ENCODE results near the gene SNX24. TPM values are rescaled to one million over a fixed set of nuclear protein-coding genes. Genes with fewer than 3 reads are reported as not detected.

Gene SNX24
- total RNA-seq, 1 experiment from 2014 or later: 13.9 TPM

DNA sequence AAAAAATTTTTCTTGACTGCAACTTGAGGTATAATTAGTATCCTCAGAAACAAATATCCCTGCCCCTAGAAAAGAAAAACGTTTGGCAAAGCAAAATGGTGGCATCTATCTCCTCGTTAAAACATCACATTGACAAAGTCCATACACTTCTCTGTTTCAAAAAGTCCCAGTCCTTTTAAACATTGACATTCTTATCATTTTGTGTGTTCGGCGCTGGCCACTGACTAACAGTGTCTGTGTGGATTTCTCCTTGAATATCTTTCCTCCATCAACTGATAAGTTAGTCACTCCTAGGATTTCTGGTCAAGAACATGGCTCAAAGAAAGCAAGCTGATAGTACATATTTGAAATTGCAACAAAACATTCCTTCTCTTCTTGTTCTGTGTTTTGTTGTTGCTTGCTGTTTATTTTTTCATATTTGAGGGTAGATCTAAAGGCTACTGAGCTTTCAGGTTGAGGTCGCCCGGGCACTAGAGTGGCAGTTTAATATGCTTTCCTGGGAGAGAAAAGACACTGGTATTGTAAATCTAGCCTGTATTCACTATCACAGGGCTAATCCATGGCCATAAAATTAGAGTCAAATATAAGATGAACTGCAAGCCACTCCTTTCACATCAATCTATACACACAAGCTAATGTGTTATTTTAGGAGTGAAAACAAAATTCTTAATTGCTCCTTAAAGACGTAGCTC, 199.7 kb downstream of the SNX24 start:
- Histone ChIP-seq H3K27me3 (ENCODE audit: insufficient read depth, low read length) (no peaks in the 10 kb centered on the region), H3K23me2 (ENCODE audit: insufficient read length, low read depth, low read length, poor library complexity, severe bottlenecking) (no peaks in the 10 kb centered on the region), H2AFZ (ENCODE audit: low read length) (no peak overlapping the region), H3K14ac (ENCODE audit: insufficient read depth, low read length) (no peak overlapping the region), H3K27ac (ENCODE audit: insufficient read length, low read depth, low read length) (no peak overlapping the region), H4K8ac (replicated peaks; ENCODE audit: insufficient read length, low read depth, low read length) (no peak overlapping the region), H3T11ph (ENCODE audit: low read length) (no peak overlapping the region), H2AK5ac (ENCODE audit: insufficient read length, low read length) (no peak overlapping the region), H3K79me2 (ENCODE audit: insufficient read depth, low read length) (no peaks in the 10 kb centered on the region), H2BK12ac (ENCODE audit: insufficient read length, low read depth, low read length) (no peak overlapping the region), H3K4me1 (ENCODE audit: insufficient read depth, low read length) (no peaks in the 10 kb centered on the region), H2BK20ac (ENCODE audit: low read depth, low read length, poor library complexity, severe bottlenecking) (no peak overlapping the region), H4K20me1 (ENCODE audit: control insufficient read depth, insufficient read depth, insufficient read length) (no peaks in the 10 kb centered on the region), H3K79me1 (ENCODE audit: insufficient read depth, low read depth, low read length, poor library complexity, severe bottlenecking) (no peaks in the 10 kb centered on the region), H3K4ac (ENCODE audit: low read depth, low read length) (no peak overlapping the region), H3K4me2 (ENCODE audit: insufficient read depth, insufficient read length, low read length) (no peak overlapping the region), H3K9ac (ENCODE audit: extremely low read depth, insufficient read length, low read length) (no peak overlapping the region), H3K23ac (ENCODE audit: insufficient read length, low read depth, low read length) (no peak overlapping the region), H3K56ac (ENCODE audit: insufficient read length, low read depth, low read length) (no peak overlapping the region), H3K9me3 (ENCODE audit: control insufficient read depth, low read depth, low read length) (no peaks in the 10 kb centered on the region), H2BK15ac (ENCODE audit: low read depth, low read length) (no peak overlapping the region), H4K91ac (ENCODE audit: insufficient read length, low read depth, low read length) (no peak overlapping the region), H3K18ac (ENCODE audit: insufficient read length, low read depth, low read length) (no peak overlapping the region), H2BK120ac (ENCODE audit: low read depth, low read length, poor library complexity, severe bottlenecking) (no peak overlapping the region), H2BK5ac (ENCODE audit: insufficient read length, low read length) (no peak overlapping the region), H4K5ac (ENCODE audit: insufficient read length, low read depth, low read length) (no peak overlapping the region)
- no peak overlapping the region for H3K4me3 Mint-ChIP-seq
- H3K27ac Mint-ChIP-seq: no peak overlapping the region
- no CpG with 5 or more reads among the region's 7 CpGs for WGBS (ENCODE audit: extremely low coverage, insufficient read length, low lambda C conversion rate)
- H3K36me3 Mint-ChIP-seq (ENCODE audit: insufficient read depth in 1 of 3, low read depth in 3 of 3): no peaks in the 10 kb centered on the region
- H3K4me1 Mint-ChIP-seq: no peaks in the 10 kb centered on the region
- TF ChIP-seq CTCF (conservative IDR thresholded peaks at IDR 0.05): no peak
- no peaks in the 10 kb centered on the region for H3K9me3 Mint-ChIP-seq
- DNase-seq: no peak
- H3K27me3 Mint-ChIP-seq (ENCODE audit: low read depth): peaks cover 10% of the 10 kb centered on the region
